SK-MEL-5 (cell line): ENCODE measurements around the gene FANCC. TPM values are rescaled to one million over a fixed set of nuclear protein-coding genes. Genes with fewer than 3 reads are reported as not detected.
A peak's percentile ranks its signal among the peaks of the same experiment; 100 is the strongest.

Source experiments
- DNase-seq: peaks from one replicate; pipeline ENCODE4 v3.0.0-alpha.2; 2016; ENCODE audit warnings: low read depth, low spot score
- in situ Hi-C: cut with HindIII; loops from 2 replicates; pipeline ENCODE4 v1.10.0; 2016; ENCODE audit warnings: low sequenced_read_pairs, high pct_unique_total_duplicates, low pct_unique_long_range_greater_than_20kb
- total RNA-seq: library from RNA; depleted of rRNA; stranded (reverse); fragments of >200 nt; shearing (Covaris generic); gene quantifications from 2 replicates; pipeline ENCODE4 v1.2.3, GENCODE V29; 2014

FANCC gene
- total RNA-seq, 1 experiment from 2014 or later: 4.6 TPM

DNA sequence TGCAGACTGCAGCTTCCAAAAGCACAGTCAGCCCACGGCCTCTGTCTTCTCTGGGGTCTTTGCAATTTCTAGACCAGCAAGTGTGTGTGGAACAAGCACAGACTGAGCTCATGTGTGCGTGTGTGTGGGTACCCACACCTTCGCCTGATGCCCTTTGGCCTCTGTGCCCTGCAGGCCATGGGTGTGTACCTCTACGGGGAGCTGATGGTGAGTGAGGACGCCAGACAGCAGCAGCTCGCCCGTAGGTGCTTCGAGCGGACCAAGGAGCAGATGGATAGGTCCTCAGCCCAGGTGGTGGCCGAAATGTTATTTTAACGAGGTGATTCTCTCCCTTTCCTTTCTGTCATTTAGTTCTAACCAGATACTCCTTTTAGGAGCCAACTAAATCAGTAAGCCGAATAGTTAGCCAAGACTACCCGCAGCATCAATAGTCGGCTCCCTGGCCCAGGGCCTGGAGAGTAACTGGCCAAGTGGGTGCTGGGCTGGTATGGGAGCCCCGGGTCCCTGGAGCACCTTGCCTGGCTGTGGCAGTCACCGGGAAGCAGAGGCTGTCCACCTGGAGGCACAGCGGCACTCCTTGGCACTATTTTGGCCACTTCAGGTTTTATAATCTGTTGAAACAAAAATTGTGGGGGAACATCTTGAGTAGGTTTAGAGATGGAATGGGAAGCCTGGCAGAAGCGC is 235.0 kb downstream of the FANCC start:
- DNase-seq: no peak
- in situ Hi-C loops: no loop called here

DNA sequence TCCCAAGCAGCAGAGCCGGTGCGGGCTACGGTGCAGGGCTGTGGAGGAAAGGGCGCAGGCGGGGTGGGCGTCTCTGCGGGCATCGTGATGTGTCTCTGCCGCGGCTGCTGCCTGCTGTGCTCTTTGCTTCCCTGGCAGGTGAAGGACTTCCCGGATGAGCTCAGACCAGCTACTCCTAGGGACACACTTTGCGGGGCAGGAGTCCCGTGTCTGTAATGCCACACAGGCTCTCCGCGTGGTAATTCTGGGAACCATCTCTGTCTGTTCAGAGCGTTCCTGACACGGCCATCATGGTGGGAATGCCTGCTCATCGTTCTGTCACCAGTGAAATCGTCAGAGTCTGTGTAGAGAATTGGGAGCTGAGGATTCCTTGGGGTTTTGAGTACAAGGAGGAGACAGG is 235.5 kb downstream of the FANCC start:
- in situ Hi-C loops: no loop called here
- DNase-seq: no peak

DNA sequence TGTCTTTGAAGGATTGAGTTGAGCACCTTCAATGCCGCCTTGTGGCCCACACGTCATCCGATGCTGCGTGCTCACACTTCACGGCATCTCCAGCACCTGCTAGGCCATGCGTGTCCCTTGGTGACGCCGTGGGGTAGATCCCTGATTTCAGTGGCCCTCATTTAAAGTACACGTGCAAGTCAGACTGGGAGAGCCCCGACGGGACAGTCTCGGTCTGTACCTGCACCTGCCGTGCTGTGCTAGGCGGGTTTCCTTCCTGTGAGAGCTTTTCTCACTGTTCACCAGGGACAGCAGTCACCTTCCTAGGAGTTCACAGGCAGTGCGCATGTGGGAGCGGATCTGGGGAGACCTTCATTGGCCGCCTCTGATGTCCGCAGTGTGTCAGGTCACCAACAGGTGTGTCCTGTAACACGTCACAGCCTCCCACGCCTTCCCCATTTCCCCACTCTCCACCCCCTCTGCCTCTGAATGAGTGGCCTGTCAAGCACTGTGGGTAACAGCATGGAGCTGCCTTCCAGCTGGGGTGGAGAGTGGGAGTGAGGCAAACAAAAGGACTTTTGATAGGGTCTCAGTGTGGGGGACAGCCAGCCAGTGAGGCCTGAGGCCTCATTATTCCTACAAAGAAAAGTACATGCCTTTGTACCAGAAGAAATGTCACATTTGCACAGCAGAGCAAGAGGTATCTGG is 236.4 kb downstream of the FANCC start:
- peak; percentile 63 for DNase-seq
- in situ Hi-C loops: no loop called here

DNA sequence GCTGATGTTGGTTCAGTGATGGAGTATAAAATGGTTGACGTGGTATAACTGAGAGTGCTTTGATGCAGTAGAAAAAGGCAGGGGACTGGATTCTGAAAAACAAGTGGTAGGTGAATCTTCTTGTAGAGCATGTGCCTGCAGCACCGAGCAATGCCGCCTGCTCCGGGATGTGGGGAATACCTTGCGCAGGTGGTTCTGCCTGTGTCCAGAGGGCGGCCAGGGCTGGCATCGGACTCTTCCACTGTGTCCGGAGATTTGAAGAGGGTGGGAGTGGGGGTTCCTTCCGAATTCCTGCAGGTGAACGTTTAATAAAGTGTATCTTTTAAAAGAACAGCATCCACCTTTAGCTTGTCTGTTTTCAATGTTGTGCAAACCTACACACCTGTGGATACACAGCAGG is 238.0 kb downstream of the FANCC start:
- no peak for DNase-seq
- in situ Hi-C loops: no loop called here

DNA sequence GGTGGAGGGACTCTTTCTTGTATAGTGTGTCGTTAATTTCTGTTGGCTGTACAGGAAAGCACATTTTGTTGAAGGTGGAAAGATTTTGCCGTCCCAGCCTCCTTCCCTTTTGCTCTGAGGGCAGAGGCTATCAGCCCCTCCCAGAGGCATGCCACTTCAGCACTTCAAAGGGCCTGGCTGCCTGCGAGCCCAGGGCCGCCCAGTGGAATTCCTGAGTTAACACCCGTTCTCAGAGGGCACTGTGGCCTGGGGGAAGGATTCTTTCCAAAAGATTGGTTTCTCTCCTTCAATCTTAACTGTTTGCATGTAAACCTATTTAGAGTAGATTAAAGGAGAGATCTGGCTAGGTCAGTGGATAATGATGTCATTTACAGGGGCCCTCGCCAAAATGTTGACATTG is 238.6 kb downstream of the FANCC start:
- in situ Hi-C loops: no loop called here
- DNase-seq: no peak

DNA sequence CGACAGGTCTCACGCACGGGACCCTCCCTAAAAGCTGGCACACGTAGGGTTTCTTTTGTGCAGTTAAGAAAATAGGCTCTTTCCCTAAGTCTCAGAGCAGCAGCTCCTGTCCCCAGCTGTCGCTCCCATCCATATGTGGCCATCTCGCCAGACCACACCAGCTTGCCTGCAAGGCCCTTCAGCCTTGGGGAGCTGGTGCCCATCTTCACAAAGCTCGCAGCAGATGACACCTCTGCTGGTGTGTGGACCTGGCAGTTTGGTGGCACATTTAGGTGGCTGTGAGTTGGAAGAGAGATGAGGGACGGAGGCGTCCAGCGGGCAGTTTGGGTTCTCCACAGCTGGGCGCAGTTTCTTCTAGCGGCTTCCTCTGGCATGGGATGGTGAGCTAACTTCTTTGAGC is 239.0 kb downstream of the FANCC start:
- no peak for DNase-seq
- in situ Hi-C loops: no loop called here

DNA sequence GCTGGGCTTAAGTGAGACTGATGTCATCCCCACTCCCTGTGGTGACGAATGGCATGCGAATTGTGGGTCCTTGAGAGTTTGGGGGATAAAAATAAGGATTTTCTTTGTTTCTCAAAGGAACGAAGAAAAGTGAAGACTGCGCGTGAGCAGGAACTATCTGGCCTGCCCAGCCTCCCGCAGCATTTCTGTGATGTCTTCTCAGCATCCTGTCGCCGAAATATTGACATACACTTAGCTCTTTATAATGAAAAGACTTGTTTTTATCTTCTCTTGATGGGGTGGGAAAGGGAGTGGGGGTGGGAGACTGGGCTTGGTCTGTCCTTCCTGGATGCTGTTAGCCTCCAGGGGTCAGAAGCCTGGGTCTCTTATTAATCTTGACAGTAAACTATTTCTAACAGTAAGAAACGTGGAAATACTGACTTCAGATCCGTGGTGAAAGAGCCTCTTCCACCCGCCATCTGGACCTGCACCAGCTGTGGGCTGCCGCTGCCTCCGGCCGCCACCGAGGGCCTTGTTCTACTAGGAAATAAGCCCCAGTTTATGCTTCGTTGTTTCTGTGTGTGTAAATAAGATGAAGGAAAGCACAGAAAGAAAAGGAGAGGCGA is 239.6 kb downstream of the FANCC start:
- in situ Hi-C loops: no loop called here
- DNase-seq: no peak

DNA sequence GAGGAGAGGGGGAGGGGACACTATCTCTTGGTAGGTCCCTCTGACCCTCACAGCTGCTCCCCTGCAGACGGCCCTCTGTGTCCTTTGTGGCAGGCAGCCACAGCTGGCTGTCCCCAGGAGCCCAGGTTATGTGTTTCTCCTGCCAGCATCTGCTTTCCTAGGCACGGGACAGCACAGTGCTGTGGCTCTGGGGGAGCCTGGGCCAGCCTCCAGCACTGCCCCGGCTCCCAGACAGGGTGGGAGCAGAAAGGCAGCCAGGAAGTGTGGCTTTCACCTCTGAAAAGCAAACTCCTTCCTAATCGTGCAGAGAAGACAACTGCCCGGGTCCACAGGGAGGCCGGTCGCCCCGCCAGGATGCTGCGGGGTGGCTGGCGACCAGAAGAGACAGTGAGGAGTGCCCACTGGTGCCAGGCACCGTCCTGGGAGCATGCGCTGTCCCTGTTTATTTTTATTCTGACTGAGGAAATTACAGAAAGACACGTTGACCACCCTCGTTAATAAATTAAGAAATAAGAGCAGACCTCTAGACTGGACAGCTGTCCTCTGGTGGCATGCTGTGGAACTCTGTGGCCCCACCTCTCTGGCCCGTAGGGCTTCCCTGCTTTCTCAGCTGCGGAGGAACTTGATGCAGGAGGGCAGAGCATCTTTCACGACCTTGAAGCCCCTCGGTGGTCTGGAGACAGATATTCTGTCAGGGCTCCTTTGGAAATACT is 240.3 kb downstream of the FANCC start:
- DNase-seq: no peak
- in situ Hi-C loops: no loop called here

DNA sequence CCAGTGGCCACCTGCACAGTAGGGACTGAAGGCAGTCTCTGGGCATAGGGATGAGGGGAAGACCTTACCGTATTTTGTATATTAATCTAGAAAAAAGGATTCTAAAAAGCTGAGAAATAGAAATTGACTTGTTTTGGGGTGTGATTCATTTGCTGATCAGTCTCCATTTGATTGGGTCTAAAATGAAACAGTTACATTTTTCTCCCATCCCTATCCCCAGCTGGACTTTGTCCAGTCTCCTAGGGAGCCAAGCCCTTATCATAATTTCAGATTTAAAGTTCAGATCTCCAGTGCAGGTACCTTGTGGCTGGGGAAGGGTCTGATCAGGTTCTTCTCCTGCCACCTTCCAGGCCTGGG is 240.8 kb downstream of the FANCC start:
- DNase-seq: no peak
- in situ Hi-C loops: no loop called here

DNA sequence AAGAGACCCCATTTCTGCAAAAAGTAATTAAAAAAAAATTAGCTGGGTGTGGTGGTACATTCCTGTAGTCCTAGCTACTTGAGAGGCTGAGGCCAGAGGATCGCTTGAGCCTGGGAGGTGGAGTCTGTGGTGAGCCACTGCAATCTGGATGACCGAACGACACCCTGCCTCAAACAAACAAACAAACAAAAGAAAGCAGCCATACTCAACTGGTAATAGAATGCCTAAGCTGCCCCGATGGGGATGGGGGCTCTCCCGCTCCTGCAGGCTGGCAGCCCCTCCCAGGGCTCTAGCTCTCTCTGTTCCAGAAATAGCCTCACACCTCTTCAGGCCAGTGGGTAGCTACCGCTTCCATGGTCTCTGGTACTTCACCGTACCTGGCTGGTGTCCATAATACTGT is 241.8 kb downstream of the FANCC start:
- DNase-seq: no peak
- in situ Hi-C loops: no loop called here

DNA sequence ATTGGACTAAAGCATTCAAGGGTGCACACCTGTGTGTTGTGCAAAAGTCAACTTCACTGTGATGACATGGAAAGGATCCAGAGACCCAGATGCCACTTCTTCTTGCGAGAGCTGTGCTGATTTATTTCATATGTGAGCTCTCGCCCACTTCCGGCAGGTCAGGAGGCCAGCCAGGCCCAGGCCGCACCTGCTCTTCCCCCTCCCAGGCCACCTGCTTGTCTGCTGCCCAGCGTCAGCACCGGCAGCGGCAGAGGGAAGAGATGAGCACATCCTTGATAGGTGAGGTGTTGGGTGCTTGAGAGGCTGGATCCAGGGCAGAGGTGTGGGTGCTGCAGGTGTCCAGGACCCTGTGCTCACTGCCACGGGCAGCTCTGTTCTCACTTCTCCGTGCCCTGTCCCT is 242.9 kb downstream of the FANCC start:
- in situ Hi-C loops: no loop called here
- DNase-seq: no peak

DNA sequence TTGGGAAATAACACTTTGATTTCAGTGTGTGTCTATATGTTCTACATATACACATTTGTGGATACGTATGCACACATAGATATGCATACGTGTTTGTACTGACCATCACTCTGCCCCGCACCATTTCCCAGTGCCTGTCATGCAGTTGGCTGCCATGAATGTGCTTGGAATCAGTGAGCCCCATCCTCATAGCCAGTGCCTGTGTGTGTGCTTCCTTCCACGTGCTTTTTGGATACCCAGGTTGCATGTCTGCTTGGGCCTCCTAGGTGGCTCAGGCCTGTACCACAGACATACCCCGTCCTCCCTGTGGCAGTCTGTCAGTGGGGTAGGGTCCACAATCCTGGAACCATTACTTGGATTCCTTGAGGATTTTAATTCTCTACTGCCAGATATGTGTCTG is 243.6 kb downstream of the FANCC start:
- in situ Hi-C loops: no loop called here
- DNase-seq: no peak

DNA sequence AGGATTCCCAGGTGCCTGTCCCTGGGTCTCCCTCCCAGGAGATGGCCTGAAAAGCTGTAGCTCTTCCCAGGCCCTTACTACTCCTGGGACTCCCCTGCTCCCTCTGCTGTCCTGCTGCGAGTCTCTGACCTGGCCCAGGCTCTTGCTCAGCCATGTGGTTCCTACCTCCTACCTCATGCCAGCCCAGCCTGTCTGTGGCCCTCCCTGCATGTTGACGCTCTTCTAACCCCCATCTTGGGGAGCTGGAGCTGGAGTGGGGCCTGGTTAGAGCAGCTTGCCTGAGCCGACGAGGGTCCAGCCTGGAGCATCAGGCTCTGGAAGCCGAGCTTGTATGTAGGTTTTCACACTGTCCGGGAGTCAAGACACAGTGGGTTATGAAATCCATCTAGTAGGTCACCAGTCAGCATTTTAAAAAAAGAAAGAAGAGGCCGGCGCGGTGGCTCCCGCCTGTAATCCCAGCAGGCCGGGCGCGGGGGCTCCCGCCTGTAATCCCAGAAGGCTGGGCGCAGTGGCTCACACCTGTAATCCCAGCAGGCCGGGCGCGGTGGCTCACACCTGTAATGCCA is 244.4 kb downstream of the FANCC start:
- DNase-seq: peak; percentile 65
- in situ Hi-C loops: no loop called here

DNA sequence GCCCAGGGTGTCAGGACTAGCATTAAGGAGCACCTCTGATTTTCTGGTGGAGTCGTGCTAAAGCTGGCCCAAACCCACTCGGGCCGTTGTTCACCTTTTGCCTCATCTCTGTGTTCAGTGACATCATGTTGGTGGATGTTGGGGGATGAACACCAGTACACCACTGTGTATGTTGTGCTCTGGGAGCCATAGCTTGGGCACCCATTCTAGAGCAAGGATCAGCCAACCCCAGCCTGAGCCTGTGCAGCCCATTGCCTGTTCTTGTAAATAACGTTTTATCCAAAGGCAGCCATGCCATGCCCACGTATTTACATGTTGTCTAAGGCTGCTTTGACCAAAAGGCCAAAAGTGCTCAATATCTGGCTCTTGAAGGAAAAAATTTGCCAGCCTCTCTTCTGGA is 245.6 kb downstream of the FANCC start:
- no peak for DNase-seq
- in situ Hi-C loops: no loop called here

DNA sequence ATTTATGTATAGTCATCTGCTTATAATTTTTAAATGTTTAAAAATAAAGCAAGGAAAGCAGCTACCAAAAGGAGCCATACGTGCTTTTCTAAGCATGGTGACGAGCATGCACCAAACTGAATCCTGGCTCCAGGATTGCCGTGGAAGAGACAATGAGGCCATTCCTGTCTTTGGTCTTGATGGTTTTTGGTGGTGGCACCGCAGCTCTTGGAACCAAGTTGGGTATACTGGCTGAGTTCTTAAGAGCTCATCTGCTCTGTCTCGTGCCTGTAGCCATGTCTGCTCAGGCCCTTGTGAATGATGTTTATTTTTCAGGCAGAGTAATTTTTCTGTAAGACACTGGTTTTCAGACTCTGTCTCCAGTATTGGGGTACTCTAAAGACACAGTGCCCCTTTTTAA is 246.1 kb downstream of the FANCC start:
- in situ Hi-C loops: no loop called here
- no peak for DNase-seq

DNA sequence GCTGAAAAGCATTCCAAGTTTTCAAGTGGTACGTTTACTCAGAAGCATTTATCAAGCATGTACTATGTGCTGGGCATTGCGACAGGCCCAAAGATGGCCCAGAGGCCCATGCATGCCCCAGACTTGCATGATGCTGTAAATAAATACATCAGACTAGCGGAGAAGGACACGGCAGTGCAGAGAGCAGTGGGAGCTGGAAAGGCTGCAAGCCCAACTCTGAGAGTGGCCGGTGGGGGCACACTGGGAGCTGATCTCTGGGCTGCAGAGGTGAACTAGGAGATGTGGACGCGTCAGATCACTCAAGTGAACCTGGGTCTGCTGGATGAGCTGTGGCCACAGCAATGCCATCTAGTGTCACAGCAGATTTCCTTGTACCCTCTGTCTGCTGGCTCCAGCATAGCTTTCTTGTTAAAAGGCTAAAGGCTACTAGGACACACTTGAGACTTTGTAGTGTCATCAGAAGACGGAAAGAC is 246.9 kb downstream of the FANCC start:
- in situ Hi-C loops: no loop called here
- DNase-seq: no peak

DNA sequence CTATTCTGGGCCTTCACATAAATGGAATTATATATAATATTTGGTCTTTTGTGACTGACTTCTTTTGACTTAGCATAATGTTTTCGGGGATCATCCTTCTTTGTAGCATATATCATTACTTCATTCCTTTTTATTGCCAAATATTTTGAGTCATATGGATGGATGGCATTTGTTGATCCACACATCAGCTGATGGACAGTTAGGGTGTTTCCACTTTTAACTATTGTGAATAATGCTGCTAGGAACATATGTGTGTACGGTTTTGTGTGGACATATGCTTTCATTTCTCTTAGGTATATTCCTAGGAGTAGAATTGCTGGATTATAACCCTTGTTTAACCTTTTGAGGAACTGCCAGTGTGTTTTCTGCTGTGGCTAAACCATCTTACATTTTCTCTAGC is 249.6 kb downstream of the FANCC start:
- in situ Hi-C loops: no loop called here
- DNase-seq: no peak

DNA sequence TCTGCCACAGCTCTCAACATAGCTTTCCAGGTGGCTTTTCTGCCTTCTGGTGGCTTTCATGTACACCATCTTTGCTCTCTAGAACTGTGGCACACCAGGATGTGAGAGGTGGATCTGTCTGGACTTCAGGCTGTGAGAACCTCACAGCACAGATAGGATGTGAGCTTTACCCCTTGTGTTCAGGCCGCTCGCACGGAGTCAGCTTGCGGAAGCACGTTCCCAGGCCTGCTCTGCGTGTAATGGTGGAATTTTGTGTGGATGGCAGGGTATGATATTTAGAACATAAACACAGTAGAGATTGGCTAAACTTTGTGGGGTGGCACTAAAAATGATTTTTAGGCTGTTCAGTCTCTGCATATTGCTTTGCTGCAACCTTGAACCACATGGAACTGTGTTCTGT is 250.5 kb downstream of the FANCC start:
- DNase-seq: no peak
- in situ Hi-C loops: no loop called here
